Measurements from ENCODE around the gene PAK2.
A peak's percentile ranks its signal among the peaks of the same experiment; 100 is the strongest.
"Not testable (repeated sequence)": the region's sequence is repeated elsewhere in the genome, so short reads cannot be mapped to it uniquely, and the experiment has no call there.

Gene PAK2
- total RNA-seq, result 68.9 to 415 (median 151) reads per million in 18 experiments

DNA sequence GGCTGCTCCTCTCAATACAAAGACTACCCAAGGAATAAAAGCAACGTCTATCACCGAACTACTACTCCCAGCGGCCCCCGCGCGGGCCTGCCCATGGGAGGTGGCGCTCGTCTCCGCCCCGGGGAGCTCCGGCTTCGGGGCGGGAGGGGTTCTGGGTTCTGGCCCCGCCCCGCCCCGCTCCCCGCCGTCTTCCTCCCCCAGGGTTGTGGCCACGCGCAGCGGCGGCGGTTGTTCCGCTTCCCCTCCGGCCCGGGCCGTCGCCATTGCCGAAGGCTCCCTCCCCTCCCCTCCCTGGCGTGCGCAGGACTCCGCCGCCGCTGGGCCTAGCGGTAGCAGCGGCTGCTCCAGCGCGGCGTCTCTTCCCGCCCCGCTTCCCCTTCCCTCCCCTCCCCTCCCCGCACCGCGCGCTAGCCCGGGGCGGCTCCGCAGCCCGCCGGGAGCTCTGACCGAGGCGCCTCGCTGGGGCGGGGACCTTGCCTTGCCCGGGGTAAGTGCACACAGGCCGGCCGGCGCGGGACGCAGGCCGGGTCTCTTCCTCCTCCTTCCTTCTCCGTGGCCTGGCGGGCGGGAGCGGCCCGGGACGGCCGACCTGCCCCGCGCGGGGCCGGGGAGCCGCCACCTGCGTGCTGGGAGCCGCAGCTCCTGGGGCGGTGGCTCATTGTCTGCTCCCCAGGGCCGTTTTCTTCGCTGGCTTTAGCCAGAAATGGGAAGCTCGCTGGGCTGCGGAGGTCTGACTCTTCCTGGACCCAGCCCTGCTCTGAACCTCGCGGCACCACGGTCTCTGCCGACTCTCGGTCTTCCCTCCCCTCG, at the start of gene PAK2:
Gene PAK2 (plus strand): TSS at position 187 of the 810 bp plus-strand sequence. CDS start 42,790 bp downstream, outside the sequence.
- DNase-seq, result peak; percentile 92 to 95

- DNase-seq, result peak; percentile 73 to 81
Measured at GRCh38 chr3:196689941-196690660, 49.6 kb upstream of the PAK2 start.

- peak; percentile 49 to 55 for DNase-seq
Measured at GRCh38 chr3:196691386-196691785, 48.3 kb upstream of the PAK2 start.

GRCh38 chr3:196694202-196694638, 45.4 kb upstream of the PAK2 start:
- peak; percentile 45 to 67 for DNase-seq

GRCh38 chr3:196694941-196695848, 44.5 kb upstream of the PAK2 start:
- DNase-seq, result peak; percentile 18 to 30

DNA sequence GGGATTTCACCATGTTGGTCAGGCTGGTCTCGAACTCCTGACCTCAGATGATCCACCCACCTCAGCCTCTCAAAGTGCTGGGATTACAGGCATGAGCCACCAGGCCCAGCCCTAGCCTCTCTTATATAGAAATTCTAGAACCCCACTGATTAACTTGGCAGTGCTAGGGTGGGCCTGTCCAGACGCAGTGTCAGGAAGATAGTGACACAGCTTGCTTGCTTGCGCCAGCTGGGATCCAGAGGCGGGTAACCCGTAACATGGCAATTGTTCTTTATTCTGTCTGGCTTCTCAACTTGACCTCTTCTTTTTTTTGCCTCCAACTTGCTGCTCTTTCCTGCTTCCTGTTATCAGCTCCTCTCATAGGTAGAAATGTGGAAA, 43.8 kb upstream of the PAK2 start:
- no peak for DNase-seq

DNA sequence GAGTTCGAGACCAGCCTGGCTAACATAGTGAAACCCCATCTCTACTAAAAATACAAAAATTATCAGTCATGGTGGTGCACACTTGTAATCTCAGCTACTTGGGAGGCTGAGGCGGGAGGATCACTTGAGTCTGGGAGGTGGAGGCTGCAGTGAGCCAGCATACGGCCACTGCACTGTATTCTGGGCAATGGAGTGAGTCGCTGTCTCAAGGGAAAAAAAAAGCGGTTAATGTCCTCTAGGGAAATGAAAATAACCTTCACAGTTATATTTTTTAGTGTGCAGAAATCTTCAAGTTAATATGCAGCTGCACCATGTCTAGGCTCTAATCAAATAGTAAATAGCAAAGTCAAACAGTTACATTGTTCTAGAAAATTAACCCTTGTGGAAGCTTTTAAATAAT, 42.4 kb upstream of the PAK2 start:
- no peak for DNase-seq

- DNase-seq, result no peak
Measured at GRCh38 chr3:196699749-196700148, 39.9 kb upstream of the PAK2 start.

DNA sequence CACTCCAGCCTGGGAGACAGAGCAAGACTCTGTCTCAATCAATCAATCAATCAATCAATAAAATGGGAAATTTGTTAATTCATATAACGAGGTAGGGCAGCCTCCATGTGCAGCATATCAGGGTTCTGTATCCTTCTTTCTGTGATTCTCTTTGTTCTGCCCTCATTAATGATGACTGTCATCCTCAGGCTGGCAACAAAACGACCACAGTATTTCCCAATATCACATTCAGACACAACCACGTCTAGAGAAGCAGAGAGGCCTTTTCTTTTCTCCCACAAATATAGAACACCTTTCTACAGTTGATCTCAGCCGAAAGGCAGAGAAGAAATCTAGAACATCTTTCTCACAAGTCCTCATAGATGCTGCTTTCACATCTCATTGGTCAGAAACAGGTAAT, 38.9 kb upstream of the PAK2 start:
- DNase-seq, result no peak

- no peak for DNase-seq
Measured at GRCh38 chr3:196706327-196706726, 33.3 kb upstream of the PAK2 start.

DNA sequence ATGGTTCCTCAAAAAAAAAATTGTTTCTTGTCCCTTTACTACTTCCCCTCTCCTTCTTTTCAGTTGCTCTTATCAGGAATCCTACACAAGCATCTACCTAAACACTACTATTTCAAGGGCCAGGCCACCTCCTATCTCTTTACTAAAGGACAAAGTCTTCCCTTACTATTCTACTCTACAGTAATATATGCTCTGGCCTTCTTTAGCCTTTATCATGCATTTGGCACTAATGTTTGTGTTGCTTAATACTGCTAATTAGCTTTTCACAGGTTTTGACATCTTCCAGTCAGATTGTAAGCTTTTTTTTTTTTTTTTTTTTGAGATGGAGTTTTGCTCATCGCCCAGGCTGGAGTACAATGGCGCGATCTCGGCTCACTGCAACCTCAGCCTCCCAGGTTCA, 32.9 kb upstream of the PAK2 start:
- no peak for DNase-seq

- no peak for DNase-seq
Measured at GRCh38 chr3:196707566-196707965, 32.1 kb upstream of the PAK2 start.

DNA sequence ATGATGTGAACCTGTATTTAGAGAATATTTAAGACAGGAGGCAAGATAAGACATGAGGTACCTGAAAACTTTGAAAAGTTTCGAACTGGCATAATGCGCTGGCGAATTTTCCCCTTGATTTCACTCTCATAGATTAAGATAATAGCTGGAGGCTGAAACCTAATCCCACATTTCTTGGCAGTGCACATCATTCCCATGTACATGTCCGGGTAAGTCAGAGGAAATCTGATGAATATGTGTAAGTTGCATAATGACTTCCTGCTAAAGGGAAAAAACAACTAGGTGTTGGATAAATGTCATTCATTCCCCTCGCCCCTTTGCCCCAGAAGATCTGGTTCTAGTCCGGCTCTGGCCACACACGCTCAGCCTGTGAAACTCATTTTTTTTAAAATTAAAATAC, 31.2 kb upstream of the PAK2 start:
- no peak for DNase-seq

DNA sequence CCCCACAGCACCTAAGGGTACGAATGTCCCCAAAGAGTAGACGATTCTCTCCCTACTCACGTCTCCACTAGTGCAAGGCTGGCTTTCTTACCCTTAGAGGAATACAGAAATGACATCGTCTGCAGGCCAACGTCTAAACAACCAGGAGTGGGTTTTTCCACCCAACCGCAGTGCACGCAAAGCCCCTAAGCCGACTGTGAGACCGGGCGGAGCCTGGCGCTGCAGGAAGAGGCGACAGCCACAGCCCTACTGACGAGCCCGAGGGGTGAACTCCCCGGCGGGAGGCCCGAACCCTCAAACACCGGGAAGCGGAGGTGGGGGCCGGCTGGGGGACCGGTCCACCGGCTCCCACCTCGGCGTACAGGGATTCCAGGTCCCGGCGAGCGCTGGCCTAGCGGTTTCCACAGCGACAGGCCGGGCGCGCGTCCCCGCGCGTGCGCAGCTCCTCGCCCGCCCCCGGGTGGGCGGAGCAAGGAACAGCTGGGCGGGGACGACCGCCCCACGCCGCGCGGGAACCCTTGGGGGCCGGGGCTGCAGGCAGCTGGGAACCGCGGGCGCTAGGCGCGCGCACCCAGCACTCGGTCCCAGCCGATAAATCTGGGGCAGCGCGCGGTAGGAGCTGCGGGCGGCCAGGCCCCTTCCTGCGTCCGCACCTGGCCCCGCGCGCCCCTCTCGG, 27.7 kb upstream of the PAK2 start, which contains the start of the genes CEP19 and PIGX:
Gene CEP19 (minus strand): TSS at position 413 of the 676 bp plus-strand sequence. CDS start 3,593 bp downstream, outside the sequence.
Gene PIGX (plus strand): TSS at position 540 of the 676 bp plus-strand sequence.
- peak; percentile 84 to 94 for DNase-seq

DNA sequence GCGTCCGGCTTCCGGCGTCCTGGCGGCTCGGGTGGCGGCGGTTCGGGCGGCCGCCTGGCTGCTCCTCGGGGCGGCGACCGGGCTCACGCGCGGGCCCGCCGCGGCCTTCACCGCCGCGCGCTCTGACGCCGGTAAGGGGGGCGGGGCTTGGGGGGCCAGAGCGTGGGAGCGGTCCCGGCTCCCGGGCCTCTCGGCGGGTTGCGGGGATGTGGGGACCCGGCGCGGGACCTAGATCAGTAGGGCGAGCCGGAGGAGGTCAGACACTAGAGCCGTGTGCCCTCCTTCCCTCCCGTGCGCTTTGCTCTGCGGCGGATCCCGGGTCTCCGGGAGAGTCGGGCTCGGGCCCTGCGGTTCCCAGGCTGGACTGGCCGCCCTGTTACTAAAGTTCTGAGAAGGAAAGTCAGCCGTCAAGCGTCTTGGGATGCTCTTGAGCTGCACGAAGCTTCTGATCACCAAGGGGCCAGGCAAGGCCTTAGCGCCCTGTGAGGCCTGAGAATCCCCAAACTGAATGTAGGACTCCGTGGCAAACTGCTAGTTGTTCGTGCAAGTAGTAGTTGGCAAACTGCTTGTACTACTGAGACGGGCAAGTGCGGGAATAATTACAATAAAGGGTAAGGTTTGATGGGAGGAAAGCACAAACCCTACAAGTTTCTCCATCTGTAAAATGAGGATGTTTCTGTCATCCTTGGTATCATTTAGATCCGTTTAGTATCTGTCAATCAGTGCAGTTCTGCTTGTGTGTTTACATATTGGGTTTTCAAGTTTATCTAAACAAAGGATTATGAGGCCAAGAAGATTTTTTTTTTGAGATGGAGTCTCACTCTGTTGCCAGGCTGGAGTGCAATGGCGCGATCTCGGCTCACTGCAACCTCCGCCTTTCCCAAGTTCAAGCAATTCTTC, 26.9 kb upstream of the PAK2 start:
- DNase-seq, result peak; percentile 45 to 65

DNA sequence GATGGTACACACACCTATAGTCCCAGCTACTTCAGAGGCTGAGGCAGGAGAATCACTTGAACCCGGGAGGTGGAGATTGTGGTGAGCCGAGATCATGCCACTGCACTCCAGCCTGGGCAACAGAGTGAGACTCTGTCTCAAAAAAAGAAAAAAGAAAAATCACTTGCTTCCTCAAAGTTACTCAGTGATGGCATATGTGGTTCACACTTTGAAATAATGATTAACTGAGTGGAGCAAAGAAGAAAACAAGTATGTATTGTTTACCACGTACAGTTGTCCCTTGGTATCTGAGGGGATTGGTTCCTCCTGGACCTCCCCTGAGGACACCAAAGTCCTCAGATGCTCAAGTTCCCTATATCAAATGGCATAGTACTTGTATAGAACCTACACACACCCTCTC, 22.5 kb upstream of the PAK2 start:
- DNase-seq, result not testable (repeated sequence)

GRCh38 chr3:196721097-196721496, 18.6 kb upstream of the PAK2 start:
- no peak for DNase-seq

DNA sequence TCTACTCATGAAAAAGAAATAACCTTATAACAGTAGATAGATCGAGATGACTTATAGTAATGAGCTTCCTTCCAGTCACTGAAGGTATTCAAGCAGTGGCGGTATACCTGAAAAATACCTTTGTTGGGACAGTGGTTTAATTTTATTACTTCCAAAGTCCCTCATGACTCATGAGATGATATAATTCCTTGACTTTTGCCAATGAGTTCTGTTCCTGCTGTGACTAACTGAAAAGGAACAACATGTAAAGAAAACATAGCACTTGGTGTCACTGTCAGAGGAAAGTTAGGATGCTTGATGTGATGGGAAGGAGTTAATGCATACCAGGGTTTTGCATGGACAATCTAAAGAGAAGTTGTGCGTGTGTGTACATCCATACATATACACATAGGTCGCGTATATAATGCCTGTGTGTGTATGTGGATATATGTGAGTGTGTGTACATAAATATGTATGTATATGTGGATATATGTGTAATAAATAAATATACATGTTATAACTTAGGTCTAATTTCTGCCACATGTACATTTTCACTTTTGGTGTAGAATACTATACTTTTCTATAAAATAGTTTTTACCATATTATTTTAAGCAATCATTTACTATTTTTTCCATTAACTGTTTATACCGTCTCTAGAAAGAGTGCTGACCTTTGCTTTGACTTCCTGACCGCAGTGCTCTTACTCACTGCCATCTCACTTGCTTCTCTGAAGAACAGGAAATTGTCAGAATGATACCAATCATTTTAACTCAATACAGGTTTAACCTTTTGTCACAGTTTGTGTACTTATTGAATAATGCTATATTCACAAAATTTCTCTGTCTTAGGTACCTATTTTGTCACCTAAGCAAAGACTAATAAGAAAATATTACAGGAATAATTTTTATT, 12.6 kb upstream of the PAK2 start:
- DNase-seq, result no peak

GRCh38 chr3:196735751-196736150, 3.9 kb upstream of the PAK2 start:
- no peak for DNase-seq
